ENCODE results near the gene GCLM. TPM values are rescaled to one million over a fixed set of nuclear protein-coding genes. Genes with fewer than 3 reads are reported as not detected.

GCLM gene
- total and polyA plus RNA-seq, 9 of the 15 experiments (the other 6 are each of a cell fraction or from before 2014, with no cell fraction given) = 9.3 to 71.6 (median 24.5) TPM

- TF ChIP-seq ETS1 (conservative IDR thresholded peaks at IDR 0.05; ENCODE audit: control insufficient read depth, low read depth, low read length) = peak; percentile 96
- no peak for TF ChIP-seq ZNF830 (CRISPR knock-in tag; IDR thresholded peaks at IDR 0.05)
- peak in 1 of 2 experiments; percentile 60; a peak in 1 of 4 replicates for TF ChIP-seq BCLAF1 (IDR thresholded peaks at IDR 0.05; ENCODE audit: borderline replicate concordance in 1 of 2, control insufficient read depth in 1 of 2, low read depth in 2 of 2, low read length in 1 of 2)
- TF ChIP-seq CBX3 (IDR thresholded peaks at IDR 0.05; ENCODE audit: borderline replicate concordance in 1 of 2, low read length in 2 of 2) = 0 out of 3 replicates have a peak, but pooled peaks of 1 of the 2 experiments have one; percentile 68
- TF ChIP-seq MAFK (IDR thresholded peaks at IDR 0.05; ENCODE audit: low read length) = peak; percentile 30; the same call in 1 of the 2 replicates
- peak; percentile 73 for TF ChIP-seq CREM (IDR thresholded peaks at IDR 0.05; ENCODE audit: low read depth)
- TF ChIP-seq MYC (IDR thresholded peaks at IDR 0.05; ENCODE audit: low read depth, low read length) = peak; percentile 47
- peak; percentile 16; the same call in 1 of the 2 replicates for TF ChIP-seq MYC (CRISPR knock-in tag; IDR thresholded peaks at IDR 0.05; ENCODE audit: borderline replicate concordance, low read depth)
- TF ChIP-seq MTA3 (IDR thresholded peaks at IDR 0.05; ENCODE audit: borderline replicate concordance) = peak; percentile 23; the same call in 1 of the 2 replicates
- no peak for TF ChIP-seq NCOA2 (IDR thresholded peaks at IDR 0.05; ENCODE audit: partially characterized antibody in 2 of 2)
- TF ChIP-seq CHD2 (IDR thresholded peaks at IDR 0.05; ENCODE audit: low read depth, low read length) = peak; percentile 71
- TF ChIP-seq HDAC6 (IDR thresholded peaks at IDR 0.05; ENCODE audit: low read depth, low read length) = 0 out of 2 replicates have a peak, but pooled peaks have one; percentile 68
- TF ChIP-seq TARDBP (IDR thresholded peaks at IDR 0.05) = peak; percentile 77; the same call in 1 of the 2 replicates
- no peak for TF ChIP-seq NFE2L1 (tag; IDR thresholded peaks at IDR 0.05; ENCODE audit: borderline replicate concordance, low read depth)
- TF ChIP-seq TEAD4 (IDR thresholded peaks at IDR 0.05; ENCODE audit: low read length) = peak; percentile 73
- TF ChIP-seq TEAD4 (CRISPR knock-in tag; IDR thresholded peaks at IDR 0.05; ENCODE audit: borderline replicate concordance) = 0 out of 2 replicates have a peak, but pooled peaks have one; percentile 25
- peak; percentile 89 for TF ChIP-seq GTF3C2 (IDR thresholded peaks at IDR 0.05; ENCODE audit: borderline replicate concordance, extremely low read depth, insufficient read length)
- peak; percentile 39; the same call in 1 of the 2 replicates for TF ChIP-seq TCF7 (IDR thresholded peaks at IDR 0.05; ENCODE audit: borderline replicate concordance)
- no peak for TF ChIP-seq STAT5B (CRISPR knock-in tag; IDR thresholded peaks at IDR 0.05)
- no peak for TF ChIP-seq SMAD2 (IDR thresholded peaks at IDR 0.05; ENCODE audit: low read depth, low read length)
Measured at GRCh38 chr1:93846992-93847810, 62.0 kb downstream of the GCLM start (continued).

Data from K562 (cell line).